G401 (cell line): ENCODE results near the gene TRAK2. TPM values are rescaled to one million over a fixed set of nuclear protein-coding genes. Genes with fewer than 3 reads are reported as not detected.
"Not testable (repeated sequence)": the region's sequence is repeated elsewhere in the genome, so short reads cannot be mapped to it uniquely, and the experiment has no call there.

Experiments used
- DNase-seq: peaks from one replicate; pipeline ENCODE4 v3.0.0-alpha.2; 2015; ENCODE audit warnings: low spot score
- in situ Hi-C: cut with HindIII; loops from 2 replicates; pipeline ENCODE4 v1.10.0; 2016; ENCODE audit warnings: low sequenced_read_pairs, mixed read lengths
- total RNA-seq: library from RNA; depleted of rRNA; stranded (reverse); fragments of >200 nt; shearing (Covaris generic); gene quantifications from 2 replicates; pipeline ENCODE4 v1.2.3, GENCODE V29; 2014; rRNA removed

Gene TRAK2
- 12.5 and 16.7 TPM in 2 replicates for total RNA-seq

- in situ Hi-C loops = no loop called here
- peak; percentile 96 for DNase-seq
Measured at GRCh38 chr2:201451292-201452057, at the start of gene TRAK2, which contains the start of gene STRADB. TRAK2 (minus strand) TSS chr2:201451458; CDS start chr2:201420507, 30,951 bp downstream. STRADB (plus strand) TSS chr2:201451740; CDS start chr2:201454841, 3,101 bp downstream.

GRCh38 chr2:201500534-201500933, 49.3 kb upstream of the TRAK2 start:
- in situ Hi-C loops = no loop called here
- no peak for DNase-seq

GRCh38 chr2:201496785-201497184, 45.5 kb upstream of the TRAK2 start:
- no peak for DNase-seq
- in situ Hi-C loops = no loop called here

GRCh38 chr2:201490291-201490690, 39.0 kb upstream of the TRAK2 start:
- in situ Hi-C loops = no loop called here
- DNase-seq = no peak

GRCh38 chr2:201484805-201485204, 33.5 kb upstream of the TRAK2 start:
- in situ Hi-C loops = no loop called here
- no peak for DNase-seq

GRCh38 chr2:201483758-201484157, 32.5 kb upstream of the TRAK2 start:
- in situ Hi-C loops, DNase-seq: not testable (repeated sequence)

- in situ Hi-C loops = no loop called here
- peak; percentile 60 for DNase-seq
Measured at GRCh38 chr2:201483342-201483741, 32.1 kb upstream of the TRAK2 start.

GRCh38 chr2:201482543-201482942, 31.3 kb upstream of the TRAK2 start:
- in situ Hi-C loops = no loop called here
- DNase-seq = peak; percentile 23

GRCh38 chr2:201472411-201472810, 21.2 kb upstream of the TRAK2 start:
- in situ Hi-C loops = no loop called here
- no peak for DNase-seq

- in situ Hi-C loops = no loop called here
- no peak for DNase-seq
Measured at GRCh38 chr2:201471732-201472393, 20.6 kb upstream of the TRAK2 start.

- no peak for DNase-seq
- in situ Hi-C loops = no loop called here
Measured at GRCh38 chr2:201470821-201471731, 19.8 kb upstream of the TRAK2 start.

- in situ Hi-C loops = no loop called here
- no peak for DNase-seq
Measured at GRCh38 chr2:201467666-201468065, 16.4 kb upstream of the TRAK2 start.

- peak; percentile 64 for DNase-seq
- in situ Hi-C loops = no loop called here
Measured at GRCh38 chr2:201466050-201466675, 14.9 kb upstream of the TRAK2 start.

- in situ Hi-C loops = no loop called here
- peak; percentile 28 for DNase-seq
Measured at GRCh38 chr2:201465524-201465971, 14.3 kb upstream of the TRAK2 start.

GRCh38 chr2:201464547-201464946, 13.3 kb upstream of the TRAK2 start:
- no peak for DNase-seq
- in situ Hi-C loops = no loop called here

GRCh38 chr2:201460532-201460931, 9.3 kb upstream of the TRAK2 start:
- in situ Hi-C loops = no loop called here
- no peak for DNase-seq

GRCh38 chr2:201458381-201458780, 7.1 kb upstream of the TRAK2 start:
- in situ Hi-C loops = no loop called here
- no peak for DNase-seq

- DNase-seq = no peak
- in situ Hi-C loops = no loop called here
Measured at GRCh38 chr2:201452922-201453643, 1.8 kb upstream of the TRAK2 start.
